K562 (cell line): Measurements from ENCODE around the gene PPIE. TPM values are rescaled to one million over a fixed set of nuclear protein-coding genes. Genes with fewer than 3 reads are reported as not detected.
A peak's percentile ranks its signal among the peaks of the same experiment; 100 is the strongest.

Source experiments
- ATF7 ChIP-seq: fragments of 450-650 bp; IDR thresholded peaks from 2 replicates; pipeline ENCODE4 v1.7.1; 2014; ENCODE audit warnings: mild to moderate bottlenecking, moderate library complexity
- CC2D1A ChIP-seq: fragments of 450-650 bp; IDR thresholded peaks from 2 replicates; pipeline ENCODE4 v1.6.1; 2017; ENCODE audit warnings: mild to moderate bottlenecking
- EHMT2 ChIP-seq: fragments of 450-650 bp; IDR thresholded peaks from 2 replicates; pipeline ENCODE4 v1.6.1; 2018; ENCODE audit warnings: antibody characterized with exemption
- ETV1 ChIP-seq: fragments of 450-650 bp; conservative IDR thresholded peaks from 2 replicates; pipeline ENCODE4 v1.6.1; 2016; ENCODE audit warnings: missing genetic modification characterization, control low read depth, low read depth, missing compliant biosample characterization
- FOXM1 ChIP-seq, 2 experiments: fragments of 450-650 bp in 1 of 2; sonication (generic) in 1 of 2; formaldehyde crosslinking in 1 of 2; IDR thresholded peaks; 2 replicates each; pipeline versions ENCODE4 v1.6.1 to v1.9.0; 2017 to 2022; ENCODE audit warnings: low read depth in 2 of 2, mild to moderate bottlenecking in 2 of 2, missing genetic modification reagents in 1 of 2, moderate library complexity in 1 of 2
- HCFC1 ChIP-seq: IDR thresholded peaks from 2 replicates; pipeline ENCODE4 v1.6.1; 2012; ENCODE audit warnings: low read depth, low read length, improper control_type of control experiment
- MCM7 ChIP-seq, 2 experiments: fragments of 450-650 bp; IDR thresholded peaks; 2 replicates each; pipeline ENCODE4 v1.6.1; 2016 to 2018
- SMAD4 ChIP-seq: fragments of 250-450 bp; sonication (Bioruptor Pico); conservative IDR thresholded peaks from 2 replicates; pipeline ENCODE4 v1.8.0; 2021; ENCODE audit warnings: inconsistent platforms, mild to moderate bottlenecking, moderate library complexity
- TAL1 ChIP-seq: fragments of 450-650 bp; IDR thresholded peaks from 2 replicates; pipeline ENCODE4 v1.6.1; 2016; ENCODE audit warnings: mild to moderate bottlenecking
- TRIM24 ChIP-seq, 2 experiments: fragments of 450-650 bp; IDR thresholded peaks; 2 replicates each; pipeline ENCODE4 v1.6.1; 2016
- TRIM28 ChIP-seq: fragments of 450-650 bp; IDR thresholded peaks from 2 replicates; pipeline ENCODE4 v1.6.1; 2017
- TSC22D4 ChIP-seq: fragments of 450-650 bp; IDR thresholded peaks from 2 replicates; pipeline ENCODE4 v1.6.1; 2016; ENCODE audit warnings: missing genetic modification characterization, missing biosample characterization, control low read depth
- ZFPM2 ChIP-seq: fragments of 250-450 bp; sonication (Bioruptor Pico); IDR thresholded peaks from 2 replicates; pipeline ENCODE4 v1.5.1; 2022; ENCODE audit warnings: mild to moderate bottlenecking
- ZFX ChIP-seq: sonication (generic); formaldehyde crosslinking; IDR thresholded peaks from 2 replicates; pipeline ENCODE4 v1.8.0; 2022; ENCODE audit warnings: mild to moderate bottlenecking, missing genetic modification reagents, moderate library complexity
- ZNF436 ChIP-seq: fragments of 250-450, 450-650 bp; sonication (Bioruptor Pico); formaldehyde crosslinking; IDR thresholded peaks from 2 replicates; pipeline ENCODE4 v1.7.0; 2020; ENCODE audit warnings: mild to moderate bottlenecking
- polyA plus RNA-seq, 8 experiments: library from polyadenylated mRNA; depleted of rRNA in 4 of 8; stranded (reverse) in 5 of 8; unstranded in 3 of 8; fragments of >200 nt; fragmentation: Nextera tagmentation in 2 of 8; fragmentation: Illumina TruSeq in 1 of 8; extraction: Ambion mirVana in 2 of 8; extraction: Trizol in 1 of 8; gene quantifications; 2 replicates each; pipeline versions ENCODE4 v1.2.1 to v1.2.3, GENCODE V29; 2011 to 2014; ENCODE audit warnings: inconsistent platforms in 1 of 8, missing spikeins in 1 of 8
- total RNA-seq, 7 experiments: library from RNA; depleted of rRNA in 6 of 7; stranded (reverse); fragments of >200 nt in 6 of 7; fragmentation: Illumina TruSeq in 2 of 7; extraction: Trizol in 2 of 7; gene quantifications; 2 replicates each; pipeline versions ENCODE4 v1.2.1 to v1.2.3, GENCODE V29; 2011 to 2021; ENCODE audit warnings: low replicate concordance in 1 of 7
- TF ChIP-seq, protein P1 (sequence below): fragments of 250-450 bp; sonication (Bioruptor Pico); IDR thresholded peaks from 2 replicates; pipeline ENCODE4 v1.5.0; 2021; ENCODE audit warnings: mild to moderate bottlenecking, borderline replicate concordance
- TF ChIP-seq, protein P2 (sequence below): fragments of 200-800 bp; sonication (Bioruptor generic); IDR thresholded peaks from 2 replicates; pipeline ENCODE4 v1.6.1; 2016; ENCODE audit warnings: missing genetic modification characterization, missing compliant biosample characterization
- TF ChIP-seq, protein P3 (sequence below): fragments of 250-450 bp; sonication (Bioruptor Pico); IDR thresholded peaks from 2 replicates; pipeline ENCODE4 v1.4.0; 2020; ENCODE audit warnings: mild to moderate bottlenecking, moderate library complexity, borderline replicate concordance

PPIE gene
- total and polyA plus RNA-seq, 9 of the 15 experiments (the other 6 are each of a cell fraction or from before 2014, with no cell fraction given): 75.4 to 444 (median 131) TPM

- TF ChIP-seq, protein P1, sequence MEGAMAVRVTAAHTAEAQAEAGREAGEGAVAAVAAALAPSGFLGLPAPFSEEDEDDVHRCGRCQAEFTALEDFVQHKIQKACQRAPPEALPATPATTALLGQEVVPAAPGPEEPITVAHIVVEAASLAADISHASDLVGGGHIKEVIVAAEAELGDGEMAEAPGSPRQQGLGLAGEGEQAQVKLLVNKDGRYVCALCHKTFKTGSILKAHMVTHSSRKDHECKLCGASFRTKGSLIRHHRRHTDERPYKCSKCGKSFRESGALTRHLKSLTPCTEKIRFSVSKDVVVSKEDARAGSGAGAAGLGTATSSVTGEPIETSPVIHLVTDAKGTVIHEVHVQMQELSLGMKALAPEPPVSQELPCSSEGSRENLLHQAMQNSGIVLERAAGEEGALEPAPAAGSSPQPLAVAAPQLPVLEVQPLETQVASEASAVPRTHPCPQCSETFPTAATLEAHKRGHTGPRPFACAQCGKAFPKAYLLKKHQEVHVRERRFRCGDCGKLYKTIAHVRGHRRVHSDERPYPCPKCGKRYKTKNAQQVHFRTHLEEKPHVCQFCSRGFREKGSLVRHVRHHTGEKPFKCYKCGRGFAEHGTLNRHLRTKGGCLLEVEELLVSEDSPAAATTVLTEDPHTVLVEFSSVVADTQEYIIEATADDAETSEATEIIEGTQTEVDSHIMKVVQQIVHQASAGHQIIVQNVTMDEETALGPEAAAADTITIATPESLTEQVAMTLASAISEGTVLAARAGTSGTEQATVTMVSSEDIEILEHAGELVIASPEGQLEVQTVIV: no peak
- no peak for TF ChIP-seq ZNF436 (CRISPR knock-in tag)
- peak; percentile 94 for TF ChIP-seq TAL1
- TF ChIP-seq TRIM24 (IDR thresholded peaks at IDR 0.05): peak; percentile 85 to 91
- TF ChIP-seq ZFX (CRISPR knock-in tag): peak; percentile 28; the same call in 1 of the 2 replicates
- TF ChIP-seq SMAD4 (CRISPR knock-in tag): peak; percentile 87
- 0 out of 2 replicates have a peak, but pooled peaks have one; percentile 42 for TF ChIP-seq ETV1 (tag)
- 0 out of 2 replicates have a peak, but pooled peaks have one; percentile 20 for TF ChIP-seq HCFC1
- peak; percentile 79; the same call in 1 of the 2 replicates for TF ChIP-seq CC2D1A
- peak; percentile 84 for TF ChIP-seq ATF7
- peak; percentile 84; the same call in 1 of the 2 replicates for TF ChIP-seq EHMT2
- no peak for TF ChIP-seq ZFPM2 (CRISPR knock-in tag)
- TF ChIP-seq, protein P2, sequence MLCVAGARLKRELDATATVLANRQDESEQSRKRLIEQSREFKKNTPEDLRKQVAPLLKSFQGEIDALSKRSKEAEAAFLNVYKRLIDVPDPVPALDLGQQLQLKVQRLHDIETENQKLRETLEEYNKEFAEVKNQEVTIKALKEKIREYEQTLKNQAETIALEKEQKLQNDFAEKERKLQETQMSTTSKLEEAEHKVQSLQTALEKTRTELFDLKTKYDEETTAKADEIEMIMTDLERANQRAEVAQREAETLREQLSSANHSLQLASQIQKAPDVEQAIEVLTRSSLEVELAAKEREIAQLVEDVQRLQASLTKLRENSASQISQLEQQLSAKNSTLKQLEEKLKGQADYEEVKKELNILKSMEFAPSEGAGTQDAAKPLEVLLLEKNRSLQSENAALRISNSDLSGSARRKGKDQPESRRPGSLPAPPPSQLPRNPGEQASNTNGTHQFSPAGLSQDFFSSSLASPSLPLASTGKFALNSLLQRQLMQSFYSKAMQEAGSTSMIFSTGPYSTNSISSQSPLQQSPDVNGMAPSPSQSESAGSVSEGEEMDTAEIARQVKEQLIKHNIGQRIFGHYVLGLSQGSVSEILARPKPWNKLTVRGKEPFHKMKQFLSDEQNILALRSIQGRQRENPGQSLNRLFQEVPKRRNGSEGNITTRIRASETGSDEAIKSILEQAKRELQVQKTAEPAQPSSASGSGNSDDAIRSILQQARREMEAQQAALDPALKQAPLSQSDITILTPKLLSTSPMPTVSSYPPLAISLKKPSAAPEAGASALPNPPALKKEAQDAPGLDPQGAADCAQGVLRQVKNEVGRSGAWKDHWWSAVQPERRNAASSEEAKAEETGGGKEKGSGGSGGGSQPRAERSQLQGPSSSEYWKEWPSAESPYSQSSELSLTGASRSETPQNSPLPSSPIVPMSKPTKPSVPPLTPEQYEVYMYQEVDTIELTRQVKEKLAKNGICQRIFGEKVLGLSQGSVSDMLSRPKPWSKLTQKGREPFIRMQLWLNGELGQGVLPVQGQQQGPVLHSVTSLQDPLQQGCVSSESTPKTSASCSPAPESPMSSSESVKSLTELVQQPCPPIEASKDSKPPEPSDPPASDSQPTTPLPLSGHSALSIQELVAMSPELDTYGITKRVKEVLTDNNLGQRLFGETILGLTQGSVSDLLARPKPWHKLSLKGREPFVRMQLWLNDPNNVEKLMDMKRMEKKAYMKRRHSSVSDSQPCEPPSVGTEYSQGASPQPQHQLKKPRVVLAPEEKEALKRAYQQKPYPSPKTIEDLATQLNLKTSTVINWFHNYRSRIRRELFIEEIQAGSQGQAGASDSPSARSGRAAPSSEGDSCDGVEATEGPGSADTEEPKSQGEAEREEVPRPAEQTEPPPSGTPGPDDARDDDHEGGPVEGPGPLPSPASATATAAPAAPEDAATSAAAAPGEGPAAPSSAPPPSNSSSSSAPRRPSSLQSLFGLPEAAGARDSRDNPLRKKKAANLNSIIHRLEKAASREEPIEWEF (CRISPR knock-in tag): peak; percentile 54; the same call in 1 of the 2 replicates
- TF ChIP-seq, protein P3, sequence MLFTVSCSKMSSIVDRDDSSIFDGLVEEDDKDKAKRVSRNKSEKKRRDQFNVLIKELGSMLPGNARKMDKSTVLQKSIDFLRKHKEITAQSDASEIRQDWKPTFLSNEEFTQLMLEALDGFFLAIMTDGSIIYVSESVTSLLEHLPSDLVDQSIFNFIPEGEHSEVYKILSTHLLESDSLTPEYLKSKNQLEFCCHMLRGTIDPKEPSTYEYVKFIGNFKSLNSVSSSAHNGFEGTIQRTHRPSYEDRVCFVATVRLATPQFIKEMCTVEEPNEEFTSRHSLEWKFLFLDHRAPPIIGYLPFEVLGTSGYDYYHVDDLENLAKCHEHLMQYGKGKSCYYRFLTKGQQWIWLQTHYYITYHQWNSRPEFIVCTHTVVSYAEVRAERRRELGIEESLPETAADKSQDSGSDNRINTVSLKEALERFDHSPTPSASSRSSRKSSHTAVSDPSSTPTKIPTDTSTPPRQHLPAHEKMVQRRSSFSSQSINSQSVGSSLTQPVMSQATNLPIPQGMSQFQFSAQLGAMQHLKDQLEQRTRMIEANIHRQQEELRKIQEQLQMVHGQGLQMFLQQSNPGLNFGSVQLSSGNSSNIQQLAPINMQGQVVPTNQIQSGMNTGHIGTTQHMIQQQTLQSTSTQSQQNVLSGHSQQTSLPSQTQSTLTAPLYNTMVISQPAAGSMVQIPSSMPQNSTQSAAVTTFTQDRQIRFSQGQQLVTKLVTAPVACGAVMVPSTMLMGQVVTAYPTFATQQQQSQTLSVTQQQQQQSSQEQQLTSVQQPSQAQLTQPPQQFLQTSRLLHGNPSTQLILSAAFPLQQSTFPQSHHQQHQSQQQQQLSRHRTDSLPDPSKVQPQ: no peak
- peak; percentile 87 for TF ChIP-seq TRIM28
- no peak for TF ChIP-seq TSC22D4 (tag)
- TF ChIP-seq MCM7 (IDR thresholded peaks at IDR 0.05): no peak
- peak; percentile 84 for TF ChIP-seq FOXM1 (IDR thresholded peaks at IDR 0.05; ENCODE audit: low read depth)
- no peak for TF ChIP-seq FOXM1 (CRISPR knock-in tag; IDR thresholded peaks at IDR 0.05; ENCODE audit: low read depth)
These were observed 27.3 kb upstream of the PPIE start (continued) for GRCh38 chr1:39711104-39711965.
